Cardiac fibroblast (primary cell): ENCODE measurements around the gene ST13.
"Not testable (repeated sequence)": the region's sequence is repeated elsewhere in the genome, so short reads cannot be mapped to it uniquely, and the experiment has no call there.

Source experiments
- DNase-seq, 2 donors: peaks; one replicate each; pipeline versions ENCODE4 v3.0.0 to v3.0.0-alpha.2; 2010; ENCODE audit warnings: low read depth in 2 of 2
- H3K4me3 ChIP-seq, 2 donors: replicated peaks in 1 of 2; 1 replicate in 1 of 2; 2 replicates in 1 of 2; pipeline ENCODE4 v1.5.1; 2011; ENCODE audit warnings: low read depth in 2 of 2, low read length in 2 of 2, mild to moderate bottlenecking in 2 of 2, moderate library complexity in 1 of 2
- CTCF ChIP-seq: IDR thresholded peaks from one replicate; pipeline ENCODE4 v1.5.1; 2011; ENCODE audit warnings: low read depth, mild to moderate bottlenecking, low read length, inconsistent platforms

The ST13 gene

GRCh38 chr22:40844951-40845350 is 11.5 kb downstream of the ST13 start:
- DNase-seq: no peak
- no peak for TF ChIP-seq CTCF
- H3K4me3 ChIP-seq: no peak overlapping the region

- DNase-seq: no peak
- no peak overlapping the region for H3K4me3 ChIP-seq
- no peak for TF ChIP-seq CTCF
These were observed 18.0 kb downstream of the ST13 start for GRCh38 chr22:40838486-40838885.

GRCh38 chr22:40834619-40835018 is 21.8 kb downstream of the ST13 start:
- H3K4me3 ChIP-seq: no peak overlapping the region
- no peak for DNase-seq
- TF ChIP-seq CTCF: no peak

GRCh38 chr22:40829131-40829530 is 27.3 kb downstream of the ST13 start:
- DNase-seq: no peak
- TF ChIP-seq CTCF: no peak

DNA sequence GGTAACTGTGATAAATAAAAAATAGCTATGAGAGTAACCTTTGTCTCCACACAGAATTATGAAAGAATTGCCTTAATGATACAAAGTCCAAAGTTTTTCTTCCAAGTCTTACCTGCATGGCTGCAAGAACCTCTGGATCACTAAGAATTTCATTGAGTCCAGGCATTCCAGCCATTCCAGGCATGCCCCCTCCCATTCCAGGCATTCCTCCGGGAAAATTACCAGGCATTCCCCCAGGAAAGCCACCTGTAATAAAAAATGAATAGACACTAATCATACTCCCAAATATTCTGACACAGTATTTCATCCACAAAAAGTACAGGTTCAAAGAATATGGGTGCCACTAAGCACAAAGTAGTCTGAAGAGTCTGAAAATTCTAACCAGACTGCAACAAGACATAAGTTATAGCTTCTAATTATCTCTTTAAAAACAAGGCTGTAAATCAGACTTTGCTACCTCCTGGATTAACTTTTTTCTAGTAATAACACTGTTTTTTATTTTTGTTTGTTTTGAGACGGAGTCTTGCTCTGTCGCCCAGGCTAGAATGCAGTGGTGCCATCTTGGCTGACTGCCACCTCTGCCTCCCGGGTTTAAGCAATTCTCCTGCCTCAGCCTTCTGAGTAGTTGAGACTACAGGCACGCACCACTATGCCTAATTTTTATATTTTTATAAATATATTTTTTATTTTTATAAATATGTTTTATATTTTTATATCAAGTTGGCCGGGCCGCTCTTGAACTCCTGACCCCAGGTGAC is 29.3 kb downstream of the ST13 start:
- H3K4me3 ChIP-seq: no peak overlapping the region
- no peak for DNase-seq
- TF ChIP-seq CTCF: no peak

More at GRCh38 chr22:40829131-40829530, 27.3 kb downstream of the ST13 start:
- H3K4me3 ChIP-seq: no peak overlapping the region

- not testable (repeated sequence) for DNase-seq, H3K4me3 ChIP-seq
These were observed 30.1 kb downstream of the ST13 start for GRCh38 chr22:40826292-40826691.

- no peak overlapping the region for H3K4me3 ChIP-seq
- no peak for DNase-seq
- no peak for TF ChIP-seq CTCF
These were observed 33.0 kb downstream of the ST13 start for GRCh38 chr22:40823426-40823825.
